Stimulated activated CD4-positive, alpha-beta T cell treated with anti-CD3 and anti-CD28 coated beads, Interleukin-1b, Interleukin-23, amount 100 ng/mL, for 1 hour (primary cell): ENCODE data around the gene CISD3.

Experiments
- DNase-seq, 2 donors: peaks; one replicate each; pipeline ENCODE4 v3.0.0-alpha.2; 2020; ENCODE audit warnings: low read depth in 2 of 2

CISD3 gene

GRCh38 chr17:38743556-38744171 is 13.5 kb downstream of the CISD3 start:
- no peak for DNase-seq

DNA sequence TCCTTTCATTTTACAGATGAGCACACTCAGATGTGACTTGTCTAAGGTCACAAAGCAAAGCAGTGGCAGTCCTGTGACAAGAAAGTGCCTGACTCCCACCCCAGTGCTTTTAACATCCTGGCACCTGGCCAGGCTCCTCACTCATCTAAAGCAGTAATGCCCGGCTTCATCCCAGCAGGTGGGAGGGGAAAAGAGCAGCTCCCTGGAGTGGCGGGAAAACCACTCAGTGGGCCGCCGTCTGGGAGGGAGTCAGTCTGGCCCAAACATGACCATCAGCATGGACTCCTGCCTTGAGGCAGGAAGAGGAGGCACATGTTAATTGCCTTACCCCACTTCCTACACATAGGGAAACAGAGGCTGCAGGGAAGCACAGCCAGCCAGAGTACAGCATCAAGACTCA is 15.4 kb downstream of the CISD3 start:
- no peak for DNase-seq

- DNase-seq = no peak
Observed at GRCh38 chr17:38746004-38746848, 16.1 kb downstream of the CISD3 start.

DNA sequence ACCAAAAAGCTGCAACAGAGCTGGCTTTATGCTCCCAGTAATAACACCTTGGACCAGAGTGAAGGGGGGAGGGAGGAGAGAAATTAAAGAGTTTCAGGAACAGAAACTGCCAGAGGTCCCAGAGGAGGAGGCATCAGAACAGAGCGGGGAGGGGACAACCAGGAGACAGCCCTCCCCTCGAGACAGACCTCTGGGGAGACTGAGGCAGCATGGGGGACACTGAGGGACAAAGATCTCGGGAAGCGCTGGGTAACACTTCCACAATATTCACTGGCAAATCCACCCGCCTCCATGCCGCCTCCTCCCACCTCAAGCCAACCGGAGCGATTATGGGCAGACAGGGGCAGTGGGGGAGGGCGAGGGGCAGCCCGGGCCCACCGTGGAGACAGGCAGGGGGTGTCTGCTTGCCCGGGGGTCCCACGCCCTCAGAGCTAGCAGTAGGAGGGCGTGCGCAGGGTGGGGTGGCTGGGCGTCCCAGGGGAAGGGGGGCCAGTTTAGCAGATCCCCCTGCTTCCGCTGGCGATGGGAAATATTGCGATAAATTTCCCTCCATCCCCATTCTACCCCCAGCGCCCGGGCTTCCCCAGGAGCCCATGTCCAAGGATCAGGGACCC is 16.8 kb downstream of the CISD3 start:
- no peak for DNase-seq

DNA sequence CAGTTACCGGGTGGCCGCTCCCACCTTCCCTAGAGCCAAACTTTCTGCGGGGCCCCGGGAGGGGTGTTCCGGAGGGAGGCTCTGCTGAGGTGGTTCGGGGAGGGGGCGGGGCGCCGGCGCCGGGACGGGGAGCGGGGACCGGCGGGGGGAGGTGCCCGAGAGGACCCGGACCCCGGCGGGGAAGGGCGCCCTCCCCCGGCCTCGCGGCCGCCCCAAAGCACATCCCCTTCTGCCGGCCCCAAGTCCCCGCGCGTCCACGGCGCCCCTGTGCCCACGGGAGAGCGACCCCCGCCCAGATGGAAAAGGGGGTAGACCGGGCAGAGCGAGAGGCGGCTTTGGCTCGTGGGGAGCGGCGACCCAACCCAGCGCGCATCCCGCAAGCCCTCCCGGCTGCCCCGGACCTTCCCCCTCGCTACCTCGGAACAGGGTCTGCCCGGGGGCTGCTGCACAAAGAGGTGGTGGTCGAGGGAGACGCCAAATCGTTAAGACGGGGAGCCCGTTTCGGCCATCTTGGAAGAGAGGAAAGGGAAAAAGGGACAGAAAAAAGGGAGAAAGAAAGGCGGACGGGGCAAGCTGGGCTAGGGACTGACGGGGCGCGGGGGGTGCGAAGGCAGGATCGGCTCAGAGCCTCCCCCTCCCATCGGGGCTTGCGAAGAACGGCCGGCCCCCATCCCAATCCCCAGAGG is 17.5 kb downstream of the CISD3 start:
- DNase-seq = no peak

- no peak for DNase-seq
Observed at GRCh38 chr17:38748149-38748891, 18.2 kb downstream of the CISD3 start, which contains the start of gene PCGF2. TSS of gene PCGF2 (minus strand) at chr17:38748336. CDS start at chr17:38740402, 7,934 bp downstream.

- no peak for DNase-seq
Observed at GRCh38 chr17:38748892-38749222, 18.7 kb downstream of the CISD3 start.

- DNase-seq = no peak
Observed at GRCh38 chr17:38749223-38750043, 19.3 kb downstream of the CISD3 start.

DNA sequence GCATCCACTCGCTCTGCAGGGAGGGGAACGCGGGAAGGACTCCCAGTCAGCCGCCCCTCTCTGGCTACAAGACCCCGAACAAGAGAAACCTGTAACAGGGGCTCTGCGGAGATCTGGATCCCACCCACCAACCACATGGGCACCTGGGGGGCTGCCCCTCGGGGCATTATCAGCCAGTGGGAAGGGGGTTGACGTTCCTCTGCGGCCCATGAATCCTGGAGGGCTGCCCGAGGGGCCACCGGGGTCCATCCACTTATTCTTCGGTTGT is 19.8 kb downstream of the CISD3 start:
- DNase-seq = no peak

DNA sequence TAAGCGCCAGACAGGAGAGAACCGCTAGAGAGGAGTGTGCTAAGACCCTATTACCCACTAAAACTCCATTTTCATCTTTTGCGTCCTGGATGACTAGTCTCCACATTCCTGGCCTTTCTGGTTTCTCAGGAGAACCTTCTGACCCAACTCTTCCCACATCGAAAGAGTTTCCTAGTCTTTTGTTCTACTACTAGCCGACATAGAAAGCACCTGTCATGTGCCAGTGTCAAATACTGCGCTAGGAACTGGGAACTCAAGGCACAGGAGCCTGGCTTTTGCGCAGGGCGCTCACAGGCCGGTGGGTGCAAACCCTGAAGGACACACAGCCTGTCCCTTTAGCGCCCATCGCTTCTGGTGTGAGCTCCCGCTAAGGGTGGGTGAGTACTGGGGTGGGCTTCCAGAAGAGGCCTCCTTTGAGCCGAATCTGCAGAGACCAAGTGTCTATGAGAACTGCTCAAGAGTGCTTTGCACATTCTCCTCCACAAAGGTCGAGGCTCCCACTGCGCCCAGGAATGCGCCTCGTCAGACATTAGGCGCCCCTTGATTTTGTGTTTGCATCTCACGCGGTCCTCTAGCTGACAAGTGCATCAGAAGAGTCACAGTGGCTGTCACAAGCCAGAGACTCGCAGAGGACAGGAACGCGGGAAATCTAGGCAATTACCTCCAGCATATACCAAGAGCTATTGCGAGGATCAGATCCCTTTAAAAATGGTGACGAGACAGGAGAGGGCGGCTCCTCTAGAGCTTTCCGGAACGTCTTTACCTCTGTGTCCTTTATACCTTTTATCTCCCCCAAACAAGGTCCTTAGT is 20.4 kb downstream of the CISD3 start:
- DNase-seq = no peak

DNA sequence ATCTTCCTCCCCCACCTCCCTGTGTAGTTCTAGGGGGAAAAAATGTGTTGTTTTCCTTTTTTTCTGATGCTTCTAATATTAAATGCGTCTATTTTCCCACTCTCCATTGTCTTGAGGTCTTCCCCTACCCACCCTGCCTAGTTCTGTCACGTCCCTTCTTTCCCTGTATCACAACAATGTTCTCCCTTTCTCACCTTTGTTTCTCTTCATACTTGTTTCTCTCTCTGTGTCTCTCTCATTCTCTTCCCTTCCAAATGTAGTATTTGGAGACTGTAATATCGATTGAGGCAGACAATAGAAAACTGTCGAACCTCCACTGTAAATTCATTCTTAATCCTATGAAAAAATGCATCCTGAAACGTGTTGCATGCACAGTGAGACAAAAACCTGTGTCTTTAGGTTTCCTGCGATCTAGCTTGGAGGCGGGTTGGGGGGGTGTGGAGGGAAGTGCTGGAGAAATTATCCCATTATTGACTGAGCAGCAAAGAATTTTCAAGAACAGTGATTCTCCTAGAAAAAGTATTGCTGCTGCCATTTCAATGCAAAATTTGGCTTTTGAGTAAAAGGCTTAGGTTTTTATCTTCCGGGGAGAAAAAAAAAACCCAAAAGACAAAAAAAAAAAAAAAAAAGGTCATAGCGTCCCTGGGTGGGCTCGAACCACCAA is 21.1 kb downstream of the CISD3 start:
- no peak for DNase-seq

GRCh38 chr17:38751808-38752307 is 21.7 kb downstream of the CISD3 start:
- peak; percentile 67 to 88 for DNase-seq

DNA sequence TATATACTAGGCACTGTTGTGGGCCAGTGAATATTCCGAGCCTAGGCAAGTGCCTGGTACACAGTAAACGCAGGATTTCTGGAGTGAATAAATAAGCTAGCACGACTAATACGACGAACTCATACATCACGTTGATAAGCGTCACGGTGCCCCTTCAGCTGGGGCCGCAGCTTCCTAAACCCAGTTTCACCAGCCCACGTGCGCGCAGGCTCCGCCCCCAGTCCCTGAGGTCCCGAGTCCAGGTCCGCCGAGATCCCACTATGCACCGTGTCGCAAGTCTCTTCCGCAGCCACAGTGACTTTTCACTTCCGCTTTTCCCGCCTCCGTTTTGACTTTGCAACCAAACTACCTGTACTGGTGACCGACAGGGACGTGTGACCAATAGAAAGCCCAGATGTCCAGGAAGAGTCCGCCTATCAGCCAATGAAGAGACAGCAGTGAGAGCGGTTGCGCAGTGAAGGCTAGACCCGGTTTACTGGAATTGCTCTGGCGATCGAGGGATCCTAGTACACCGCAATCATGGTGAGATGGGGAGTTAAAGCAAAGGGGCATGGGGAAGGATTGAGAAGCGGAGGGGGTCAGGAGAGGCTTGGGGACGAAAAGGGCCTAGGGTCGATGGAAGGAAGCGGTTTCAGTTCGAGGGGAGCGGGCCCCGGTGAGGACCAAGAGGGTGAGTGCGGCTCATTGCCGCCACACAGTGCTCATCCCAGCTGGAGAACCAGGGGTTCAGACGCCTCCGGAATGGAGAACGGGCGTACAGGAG is 22.3 kb downstream of the CISD3 start, which contains the start of gene PSMB3:
Gene PSMB3, plus strand, starts transcription at position 434 of the 763 bp plus-strand sequence. Its CDS starts 86 bp downstream, at position 520.
- DNase-seq = peak; percentile 88 to 91

DNA sequence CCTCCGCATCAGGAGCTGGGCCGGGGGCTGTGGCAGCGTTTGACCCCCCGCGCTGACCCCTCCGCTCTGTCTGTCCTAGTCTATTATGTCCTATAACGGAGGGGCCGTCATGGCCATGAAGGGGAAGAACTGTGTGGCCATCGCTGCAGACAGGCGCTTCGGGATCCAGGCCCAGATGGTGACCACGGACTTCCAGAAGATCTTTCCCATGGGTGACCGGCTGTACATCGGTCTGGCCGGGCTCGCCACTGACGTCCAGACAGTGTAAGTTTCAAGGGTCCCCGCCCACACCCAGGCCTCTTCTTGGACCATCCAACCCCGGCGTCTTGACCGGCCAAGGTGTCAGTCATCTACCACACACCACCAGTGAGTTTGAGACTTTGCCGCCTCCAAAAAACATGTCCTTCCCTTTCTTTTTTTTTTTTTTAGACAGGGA is 22.9 kb downstream of the CISD3 start:
- no peak for DNase-seq

DNA sequence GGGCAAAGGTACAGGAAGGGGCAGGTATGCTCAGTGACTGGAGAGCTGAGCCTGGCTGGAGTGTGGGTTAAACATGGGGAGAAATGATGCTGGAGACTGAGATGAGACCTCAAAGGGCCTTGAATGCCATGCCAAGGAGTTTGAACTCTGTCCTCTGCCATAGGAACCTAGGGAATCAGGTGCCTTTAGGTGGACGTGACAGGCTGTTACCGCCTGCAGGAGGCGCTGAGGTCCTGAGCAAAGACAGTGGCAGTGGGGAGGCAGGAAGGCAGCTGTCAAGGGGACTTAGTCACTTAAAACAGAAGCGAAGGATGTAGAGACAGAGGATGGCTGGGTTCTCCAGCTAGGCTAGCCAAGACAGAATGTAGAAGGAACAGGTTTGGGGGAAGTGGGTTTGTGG is 31.5 kb downstream of the CISD3 start:
- DNase-seq = no peak

- no peak for DNase-seq
Observed at GRCh38 chr17:38762231-38762630, 32.1 kb downstream of the CISD3 start.

- DNase-seq = no peak
Observed at GRCh38 chr17:38766341-38766740, 36.2 kb downstream of the CISD3 start.

- no peak for DNase-seq
Observed at GRCh38 chr17:38768417-38768816, 38.3 kb downstream of the CISD3 start.
